ENCODE results near the gene C14orf93.

The C14orf93 gene

DNA sequence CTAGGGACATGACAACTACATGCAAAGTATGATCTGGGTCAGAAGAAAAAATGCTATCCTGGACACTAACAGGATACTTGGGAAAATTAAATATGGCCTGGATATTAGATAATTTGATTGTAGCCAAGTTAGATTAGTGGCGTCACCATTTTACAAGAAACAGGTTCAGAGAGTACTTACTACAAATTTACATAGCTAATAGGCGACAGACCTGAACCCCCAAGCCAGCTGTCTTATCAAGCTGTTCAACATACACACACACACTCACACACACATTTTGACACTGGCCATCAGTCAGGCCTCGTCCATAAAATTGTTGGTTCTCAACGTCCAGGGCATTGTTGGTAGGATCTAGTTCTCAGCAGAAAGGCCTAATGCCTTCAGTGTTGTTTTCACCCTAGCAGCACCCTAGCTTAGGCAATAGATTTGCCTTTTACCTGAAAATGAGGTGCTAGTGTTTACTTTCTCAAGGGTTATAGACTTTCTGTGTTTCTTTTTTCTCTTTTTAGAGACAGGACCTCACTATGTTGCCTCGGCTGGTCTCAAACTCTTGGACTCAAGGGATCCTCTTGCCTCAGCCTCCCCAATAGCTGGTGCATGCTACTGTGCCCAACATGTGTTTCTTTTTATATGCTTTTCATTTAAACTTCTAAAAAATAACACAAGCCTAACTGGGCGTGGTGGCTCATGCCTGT, 3.3 kb upstream of the C14orf93 start:
- no peak for DNase-seq (ENCODE audit: low spot score)
- ChIA-PET CTCF (interaction anchor here (0.6 to 1.3 kb wide), 3 partner anchors 27 to 275 kb away, joined by 3 to 5 read pairs (median 5); no protein-coding TSS in a partner anchor), POLR2A (ENCODE audit: low non-redundant PET) (no interaction called here)
- H3K27ac ChIP-seq, result no peak overlapping the region
- TF ChIP-seq, protein P1, sequence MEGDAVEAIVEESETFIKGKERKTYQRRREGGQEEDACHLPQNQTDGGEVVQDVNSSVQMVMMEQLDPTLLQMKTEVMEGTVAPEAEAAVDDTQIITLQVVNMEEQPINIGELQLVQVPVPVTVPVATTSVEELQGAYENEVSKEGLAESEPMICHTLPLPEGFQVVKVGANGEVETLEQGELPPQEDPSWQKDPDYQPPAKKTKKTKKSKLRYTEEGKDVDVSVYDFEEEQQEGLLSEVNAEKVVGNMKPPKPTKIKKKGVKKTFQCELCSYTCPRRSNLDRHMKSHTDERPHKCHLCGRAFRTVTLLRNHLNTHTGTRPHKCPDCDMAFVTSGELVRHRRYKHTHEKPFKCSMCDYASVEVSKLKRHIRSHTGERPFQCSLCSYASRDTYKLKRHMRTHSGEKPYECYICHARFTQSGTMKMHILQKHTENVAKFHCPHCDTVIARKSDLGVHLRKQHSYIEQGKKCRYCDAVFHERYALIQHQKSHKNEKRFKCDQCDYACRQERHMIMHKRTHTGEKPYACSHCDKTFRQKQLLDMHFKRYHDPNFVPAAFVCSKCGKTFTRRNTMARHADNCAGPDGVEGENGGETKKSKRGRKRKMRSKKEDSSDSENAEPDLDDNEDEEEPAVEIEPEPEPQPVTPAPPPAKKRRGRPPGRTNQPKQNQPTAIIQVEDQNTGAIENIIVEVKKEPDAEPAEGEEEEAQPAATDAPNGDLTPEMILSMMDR (conservative IDR thresholded peaks at IDR 0.05; ENCODE audit: low read depth), result no peak

DNA sequence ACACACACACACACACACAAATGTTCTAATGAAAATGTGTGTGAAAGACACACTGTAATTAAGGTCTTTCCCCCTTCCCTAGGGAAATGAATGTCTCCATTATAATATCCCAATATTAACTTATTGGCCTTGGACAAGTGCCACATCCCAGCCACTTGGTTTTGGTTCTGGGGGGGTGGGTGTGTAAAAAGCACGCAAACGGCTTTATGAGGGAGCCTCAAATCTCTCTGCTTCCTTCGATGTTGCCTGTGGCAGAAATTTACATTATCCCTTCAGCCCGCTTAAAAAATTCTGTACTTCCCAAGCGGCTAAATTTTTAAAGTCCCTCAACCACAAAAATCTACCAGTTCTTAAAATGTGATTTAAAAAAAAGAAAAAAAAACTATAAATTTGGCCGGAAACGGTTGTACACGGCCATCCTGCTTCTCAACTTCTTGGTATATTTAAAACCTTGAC, 432 bp downstream of the C14orf93 start:
- peak overlapping the region; percentile 85 for H3K27ac ChIP-seq
- POLR2A ChIA-PET (ENCODE audit: low non-redundant PET), result no interaction called here
- DNase-seq (ENCODE audit: low spot score), result no peak
- CTCF ChIA-PET, result no interaction called here
- TF ChIP-seq, protein P1 (conservative IDR thresholded peaks at IDR 0.05; ENCODE audit: low read depth), result no peak

DNA sequence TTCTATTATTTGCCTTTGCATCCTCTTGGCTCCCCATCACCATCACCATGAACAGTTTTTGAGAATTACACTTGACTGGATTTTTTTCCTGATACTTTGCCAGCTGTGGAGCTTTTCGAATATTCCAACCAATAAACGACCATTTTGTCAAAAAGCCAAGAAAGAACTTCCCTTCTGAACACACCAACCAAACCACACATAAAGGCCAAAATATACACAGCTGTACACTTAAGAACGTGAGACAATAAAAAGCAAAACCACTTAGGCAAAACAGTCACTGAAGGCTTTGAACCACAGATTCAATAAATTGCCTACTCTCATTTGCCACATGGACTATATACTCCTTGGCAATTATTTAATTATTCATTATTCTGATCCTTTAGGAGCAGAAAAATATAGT, 1.1 kb downstream of the C14orf93 start:
- DNase-seq (ENCODE audit: low spot score), result no peak
- TF ChIP-seq, protein P1 (conservative IDR thresholded peaks at IDR 0.05; ENCODE audit: low read depth), result no peak
- ChIA-PET POLR2A (ENCODE audit: low non-redundant PET) (no interaction called here), CTCF (no interaction called here)
- no peak overlapping the region for H3K27ac ChIP-seq

DNA sequence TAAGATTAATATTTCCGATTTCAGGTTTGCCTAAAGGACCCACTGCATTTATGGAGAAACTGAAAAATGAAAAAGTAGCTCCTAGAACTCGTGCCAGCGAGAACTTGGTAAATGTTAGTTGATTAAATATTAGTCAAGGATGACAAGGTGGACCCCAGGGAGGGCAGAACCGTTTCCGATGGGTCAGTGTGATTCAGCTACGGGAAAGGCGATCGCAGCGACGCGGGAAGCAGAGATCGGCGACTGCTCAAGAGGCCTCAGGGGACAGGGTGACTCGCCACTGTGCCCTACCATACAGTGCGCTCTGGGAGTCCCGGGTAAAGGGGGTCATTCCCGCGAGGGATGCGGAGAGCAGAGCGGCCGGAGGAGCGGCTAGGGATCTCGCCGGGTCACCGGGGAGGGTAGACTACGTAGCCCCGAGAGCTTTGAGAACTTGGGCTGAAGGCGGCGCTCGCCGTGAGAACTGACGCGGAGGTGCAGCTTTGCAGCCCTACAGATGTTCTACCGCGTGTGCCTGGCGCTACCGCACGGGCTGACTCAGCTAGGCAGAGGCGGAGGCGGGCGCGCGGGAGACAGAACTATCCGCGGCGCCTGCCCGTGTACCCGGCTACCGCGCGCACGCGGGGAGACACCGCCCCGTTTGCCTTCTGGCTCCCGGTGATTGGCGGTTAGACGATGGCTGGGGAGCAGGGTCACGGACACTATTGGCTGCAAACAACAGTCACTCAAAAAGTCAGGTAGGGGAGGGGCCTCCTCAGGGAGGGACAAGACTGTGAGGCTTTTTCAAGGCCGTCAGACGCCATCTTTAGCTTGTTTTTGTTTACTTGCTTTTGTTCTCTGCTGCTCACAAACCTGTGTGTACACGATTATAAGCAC, 3.2 kb downstream of the C14orf93 start:
- CTCF ChIA-PET, result interaction anchor here (0.6 to 2.3 kb wide), 10 partner anchors 13 to 250 kb away, joined by 3 to 22 read pairs (median 5); partner anchors contain the start of genes AJUBA and HAUS4
- peak overlapping the region; percentile 96 for H3K27ac ChIP-seq
- TF ChIP-seq, protein P1 (conservative IDR thresholded peaks at IDR 0.05; ENCODE audit: low read depth), result peak; percentile 39
- POLR2A ChIA-PET (ENCODE audit: low non-redundant PET), result interaction anchor here (0.6 to 1.3 kb wide), 5 partner anchors 11 to 53 kb away, joined by 3 to 8 read pairs (median 4); no protein-coding TSS in a partner anchor
- peak; percentile 100 for DNase-seq (ENCODE audit: low spot score)

DNA sequence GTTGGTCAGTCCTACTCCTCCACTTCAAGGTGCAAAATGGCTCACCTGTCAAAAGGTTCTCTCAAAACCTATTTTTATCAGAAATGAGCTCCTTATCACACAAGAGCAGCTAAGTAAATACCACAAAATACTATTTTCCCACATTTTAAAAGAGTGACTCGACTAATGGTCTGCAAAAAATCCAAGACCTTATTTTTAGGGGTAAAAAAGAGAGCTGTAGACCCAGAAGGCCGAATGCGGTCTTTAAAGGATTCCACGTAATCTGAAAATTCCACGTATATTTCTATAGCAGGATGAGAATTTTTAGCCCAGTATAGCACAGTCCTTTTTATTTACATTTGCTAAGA, 3.8 kb downstream of the C14orf93 start:
- TF ChIP-seq, protein P1 (conservative IDR thresholded peaks at IDR 0.05; ENCODE audit: low read depth), result no peak
- no peak for DNase-seq (ENCODE audit: low spot score)
- CTCF ChIA-PET, result interaction anchor here (0.9 to 2.3 kb wide), 7 partner anchors 12 to 63 kb away, joined by 3 to 22 read pairs (median 6); partner anchors contain the start of genes AJUBA and HAUS4
- H3K27ac ChIP-seq, result peak overlapping the region; percentile 96
- POLR2A ChIA-PET (ENCODE audit: low non-redundant PET), result interaction anchor here (0.6 to 1.3 kb wide), 3 partner anchors 11 to 24 kb away, joined by 3 to 4 read pairs (median 3); no protein-coding TSS in a partner anchor

Data from RWPE1 (cell line).